Activated T-cell treated with anti-CD3 and anti-CD28 coated beads for 48 hours (primary cell): ENCODE data around the gene SENP6.
"Not testable (repeated sequence)": the region's sequence is repeated elsewhere in the genome, so short reads cannot be mapped to it uniquely, and the experiment has no call there.

ENCODE experiments used
- DNase-seq: peaks from one replicate; pipeline ENCODE4 v3.0.0-alpha.2; 2020; ENCODE audit warnings: low read depth

SENP6 gene

DNA sequence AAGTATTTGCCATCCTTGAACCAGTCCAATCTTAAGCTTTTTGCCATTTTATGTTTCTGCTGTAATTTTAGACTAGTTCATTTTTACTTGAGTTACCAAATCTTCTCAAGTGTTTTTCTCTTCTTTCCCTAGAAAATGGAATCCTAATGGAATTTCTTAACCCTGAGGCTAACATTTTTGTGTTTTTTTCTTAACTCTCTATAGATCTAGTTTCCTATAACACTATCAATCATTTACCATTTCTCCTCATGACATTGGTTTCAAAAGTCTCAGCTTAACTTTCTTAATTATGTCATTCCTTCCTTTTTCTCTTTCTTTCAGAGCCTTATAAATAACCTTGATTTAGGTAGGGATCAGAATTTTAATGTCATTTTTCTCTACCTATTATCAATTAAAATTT, 54.8 kb downstream of the SENP6 start:
- DNase-seq = no peak

DNA sequence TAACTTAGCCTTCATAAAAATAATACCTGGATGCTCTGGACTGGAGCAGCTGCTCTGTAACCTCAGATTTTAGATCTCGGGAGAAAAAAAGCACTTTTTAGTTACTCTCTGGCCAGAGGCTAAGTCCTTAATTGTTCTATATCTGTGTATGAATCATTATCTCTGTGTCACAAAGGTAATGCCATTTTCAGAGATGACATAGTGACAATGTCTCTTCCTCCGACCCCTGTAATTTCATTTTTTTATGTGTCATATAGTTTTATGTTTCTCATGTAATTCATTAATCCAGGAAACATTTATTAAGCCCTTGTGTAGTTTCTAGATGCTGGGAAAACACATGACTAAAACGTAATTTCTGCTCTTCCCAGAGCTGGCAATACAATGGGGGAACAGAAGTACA, 55.6 kb downstream of the SENP6 start:
- no peak for DNase-seq

DNA sequence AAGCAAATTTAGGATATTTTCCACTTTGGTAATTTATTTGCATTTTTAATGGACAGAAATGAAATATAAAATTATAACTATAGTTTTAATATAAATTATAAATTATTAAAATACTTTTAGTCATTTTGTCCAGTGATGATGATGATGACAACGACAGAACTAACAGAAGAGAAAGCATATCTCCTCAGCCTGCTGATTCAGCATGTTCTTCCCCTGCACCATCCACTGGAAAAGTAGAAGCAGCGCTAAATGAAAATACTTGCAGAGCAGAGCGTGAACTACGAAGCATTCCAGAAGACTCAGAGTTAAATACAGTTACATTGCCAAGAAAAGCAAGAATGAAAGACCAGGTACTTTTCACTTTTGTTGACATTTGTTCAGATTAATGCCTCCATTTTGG, 64.9 kb downstream of the SENP6 start:
- DNase-seq = no peak

DNA sequence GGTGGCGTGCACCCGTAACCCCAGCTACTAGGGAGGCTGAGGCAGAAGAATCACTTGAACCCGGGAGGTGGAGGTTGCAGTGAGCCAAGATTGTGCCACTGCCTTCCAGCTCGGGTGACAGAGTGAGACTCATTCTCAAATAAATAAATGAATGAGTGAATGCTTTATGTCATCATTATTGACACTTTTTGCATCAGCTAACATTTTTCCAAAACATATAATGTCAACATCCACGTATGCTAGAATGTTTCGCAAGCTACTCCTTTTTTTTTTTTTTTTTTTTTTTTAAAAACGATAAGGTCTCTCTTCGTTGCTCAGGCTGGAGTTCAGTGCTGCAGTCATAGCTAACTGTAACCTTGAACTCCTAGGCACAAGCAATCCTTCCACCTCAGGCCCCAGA, 72.2 kb downstream of the SENP6 start:
- DNase-seq = no peak

DNA sequence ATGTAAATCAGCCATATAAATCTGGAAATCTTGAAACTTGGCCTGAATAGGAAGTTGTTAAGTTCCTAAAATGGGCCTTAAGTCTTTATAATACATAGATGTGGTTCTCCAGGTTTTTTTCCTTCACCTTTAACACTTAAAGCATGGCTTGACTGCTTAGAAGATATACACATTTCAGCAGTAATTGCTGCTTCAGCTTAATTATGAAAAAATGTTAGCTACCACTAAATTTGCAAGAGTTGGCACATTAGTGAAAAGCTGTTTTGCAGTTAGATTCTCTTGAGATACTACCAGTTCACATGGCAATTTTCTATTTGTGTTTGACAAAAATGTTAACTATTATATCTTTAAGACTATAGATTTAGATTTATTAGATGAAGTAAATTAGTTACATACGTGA, 74.7 kb downstream of the SENP6 start:
- no peak for DNase-seq

DNA sequence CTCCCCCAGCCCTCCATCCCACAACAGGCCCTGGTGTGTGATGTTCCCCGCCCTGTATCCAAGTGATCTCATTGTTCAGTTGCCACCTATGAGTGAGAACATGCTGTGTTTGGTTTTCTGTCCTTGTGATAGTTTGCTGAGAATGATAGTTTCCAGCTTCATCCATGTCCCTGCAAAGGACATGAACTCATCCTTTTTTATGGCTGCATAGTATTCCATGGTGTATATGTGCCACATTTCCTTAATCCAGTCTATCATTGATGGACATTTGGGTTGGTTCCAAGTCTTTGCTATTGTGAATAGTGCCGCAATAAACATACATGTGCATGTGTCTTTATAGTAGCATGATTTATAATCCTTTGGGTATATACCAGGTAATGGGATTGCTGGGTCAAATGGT, 80.9 kb downstream of the SENP6 start:
- DNase-seq = not testable (repeated sequence)

DNA sequence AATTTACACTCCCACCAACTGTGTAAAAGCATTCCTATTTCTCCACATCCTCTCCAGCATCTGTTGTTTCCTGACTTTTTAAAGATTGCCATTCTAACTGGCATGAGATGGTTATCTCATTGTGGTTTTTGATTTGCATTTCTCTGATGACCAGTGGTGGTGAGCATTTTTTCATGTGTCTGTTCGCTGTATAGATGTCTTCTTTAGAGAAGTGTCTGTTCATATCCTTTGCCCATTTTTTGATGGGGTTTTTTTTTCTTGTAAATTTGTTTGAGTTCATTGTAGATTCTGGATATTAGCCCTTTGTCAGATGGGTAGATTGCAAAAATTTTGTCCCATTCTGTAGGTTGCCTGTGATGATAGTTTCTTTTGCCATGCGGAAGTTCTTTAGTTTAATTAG, 81.3 kb downstream of the SENP6 start:
- not testable (repeated sequence) for DNase-seq

DNA sequence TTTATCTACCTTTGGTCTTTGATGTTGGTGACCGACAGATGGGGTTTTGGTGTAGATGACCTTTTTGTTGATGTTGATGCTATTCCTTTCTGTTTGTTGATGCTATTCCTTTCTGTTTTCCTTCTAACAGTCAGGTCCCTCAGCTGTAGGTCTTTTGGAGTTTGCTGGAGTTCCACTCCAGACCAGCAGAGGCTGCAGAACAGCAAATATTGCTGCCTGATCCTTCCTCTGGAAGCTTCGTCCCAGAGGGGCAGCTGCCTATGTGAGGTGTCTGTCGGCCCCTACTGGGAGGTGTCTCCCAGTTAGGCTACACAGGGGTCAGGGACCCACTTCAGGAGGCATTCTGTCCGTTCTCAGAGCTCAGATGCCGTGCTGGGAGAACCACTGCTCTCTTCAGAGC, 85.9 kb downstream of the SENP6 start:
- DNase-seq = not testable (repeated sequence)

DNA sequence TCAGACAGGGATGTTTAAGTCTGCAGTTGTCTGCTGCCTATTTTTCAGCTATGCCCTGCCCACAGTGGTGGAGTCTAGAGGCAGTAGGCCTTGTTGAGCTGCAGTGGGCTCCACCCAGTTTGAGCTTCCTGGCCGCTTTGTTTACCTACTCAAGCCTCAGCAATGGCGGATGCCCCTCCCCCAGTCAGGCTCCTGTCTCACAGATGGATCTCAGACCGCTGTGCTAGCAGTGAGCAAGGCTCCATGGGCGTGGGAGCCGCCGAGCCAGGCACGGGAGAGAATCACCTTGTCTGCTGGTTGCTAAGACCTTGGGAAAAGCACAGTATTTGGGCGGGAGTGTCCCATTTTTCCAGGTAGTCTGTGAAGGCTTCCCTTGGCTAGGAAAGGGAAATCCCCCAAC, 86.3 kb downstream of the SENP6 start:
- not testable (repeated sequence) for DNase-seq

DNA sequence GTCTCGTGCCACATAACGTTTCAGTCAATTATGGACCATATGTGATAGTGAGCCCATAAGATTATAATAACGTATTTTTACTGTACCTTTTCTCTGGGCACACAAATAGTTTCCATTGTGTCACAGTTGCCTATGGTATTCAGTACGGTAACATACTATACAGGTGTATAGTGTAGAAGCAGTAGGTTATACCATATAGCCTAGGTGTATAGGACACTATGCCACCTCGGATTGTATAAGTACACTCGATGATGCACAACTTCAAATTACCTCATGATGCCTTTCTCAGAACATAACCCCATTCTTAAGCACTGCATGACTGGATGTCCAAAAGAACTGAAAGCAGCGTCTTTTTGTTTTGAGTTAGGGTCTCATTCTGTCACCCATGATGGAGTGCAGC, 87.9 kb downstream of the SENP6 start:
- no peak for DNase-seq

DNA sequence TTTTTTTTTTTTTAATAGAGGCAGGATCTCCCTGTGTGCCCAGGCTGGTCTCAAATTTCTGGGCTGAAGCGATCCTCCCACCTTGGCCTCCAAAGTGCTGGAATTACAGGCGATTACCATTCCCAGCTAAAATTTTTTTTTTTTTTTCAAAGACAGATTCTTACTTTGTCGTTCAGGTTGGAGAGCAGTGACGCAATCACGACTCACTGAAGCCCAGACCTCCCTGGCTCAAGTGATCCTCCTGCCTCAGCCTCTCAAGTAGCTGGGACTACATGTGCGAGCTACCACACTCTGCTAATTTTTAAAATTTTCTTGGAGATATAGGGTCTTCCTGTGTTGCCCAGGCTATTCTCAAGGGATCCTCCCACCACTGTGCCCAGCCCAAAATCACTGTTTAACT, 89.3 kb downstream of the SENP6 start:
- DNase-seq = no peak

DNA sequence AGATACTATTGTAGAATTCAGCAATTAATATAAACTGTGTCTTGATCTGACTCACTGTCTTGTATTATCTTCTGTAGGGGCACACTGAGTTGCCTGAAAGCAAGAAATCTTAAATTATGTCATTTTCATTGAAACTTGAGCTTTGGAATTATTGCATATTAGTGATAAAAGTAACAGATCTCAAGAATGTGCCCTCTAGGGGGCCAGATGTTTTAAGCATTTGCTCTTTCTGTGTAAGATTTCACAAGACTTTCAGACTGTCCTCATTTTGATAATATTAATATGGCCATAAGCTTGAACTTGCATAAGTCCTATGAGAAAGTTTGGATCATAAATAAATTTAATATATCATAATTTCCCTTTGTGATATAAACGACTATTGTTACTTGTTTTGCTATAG, 91.9 kb downstream of the SENP6 start:
- no peak for DNase-seq

DNA sequence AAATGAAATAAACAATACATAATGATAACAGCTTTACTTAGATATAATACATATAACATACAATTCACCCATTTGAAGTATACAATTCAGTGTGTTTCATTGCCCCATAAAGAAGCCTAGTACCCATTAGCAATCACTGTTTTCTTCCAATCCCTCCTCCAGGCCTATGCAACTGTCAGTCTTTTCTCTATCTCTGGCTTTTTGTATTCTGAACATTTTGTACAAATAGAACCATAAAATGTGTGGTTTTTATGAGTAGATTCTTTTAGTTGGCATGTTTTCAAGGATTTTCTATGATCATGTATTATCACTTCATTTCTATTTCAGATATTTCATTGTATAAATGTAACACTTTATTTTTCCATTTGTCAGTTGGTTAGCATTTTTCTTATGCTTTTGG, 92.7 kb downstream of the SENP6 start:
- DNase-seq = no peak

DNA sequence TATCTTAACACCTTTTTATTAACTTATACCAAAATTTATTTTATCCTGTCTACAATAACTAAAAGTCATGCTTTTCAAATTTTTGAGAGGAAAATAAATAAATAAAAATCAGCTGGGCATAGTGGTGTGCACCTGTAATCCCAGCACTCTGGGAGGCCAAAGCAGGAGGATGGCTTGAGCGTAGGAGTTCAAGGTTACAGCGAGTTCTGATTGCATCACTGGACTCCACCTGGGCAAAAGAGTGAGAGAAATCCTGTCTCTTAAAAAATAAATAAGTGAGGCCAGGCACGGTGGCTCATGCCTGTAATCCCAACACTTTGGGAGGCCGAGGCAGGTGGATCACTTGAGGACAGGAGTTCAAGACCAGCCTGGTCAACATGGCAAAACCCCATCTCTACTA, 106.7 kb downstream of the SENP6 start:
- DNase-seq = not testable (repeated sequence)

DNA sequence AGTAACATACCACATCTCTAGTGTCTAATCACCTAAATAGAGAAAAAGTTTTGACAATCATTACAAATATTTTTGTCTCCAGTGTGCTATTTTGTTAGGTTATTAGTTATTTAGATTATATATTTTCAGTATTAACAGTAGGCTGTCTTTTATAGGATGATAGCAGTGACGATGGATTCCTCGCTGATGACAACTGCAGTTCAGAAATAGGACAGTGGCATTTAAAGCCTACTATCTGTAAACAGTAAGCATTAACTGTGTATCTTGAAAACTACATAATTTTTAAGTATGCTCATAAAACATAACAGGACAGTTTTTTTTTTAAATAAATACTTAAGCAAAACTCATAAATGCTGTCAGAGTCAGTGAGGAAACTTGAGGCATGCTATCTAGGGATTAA, 109.5 kb downstream of the SENP6 start:
- no peak for DNase-seq

DNA sequence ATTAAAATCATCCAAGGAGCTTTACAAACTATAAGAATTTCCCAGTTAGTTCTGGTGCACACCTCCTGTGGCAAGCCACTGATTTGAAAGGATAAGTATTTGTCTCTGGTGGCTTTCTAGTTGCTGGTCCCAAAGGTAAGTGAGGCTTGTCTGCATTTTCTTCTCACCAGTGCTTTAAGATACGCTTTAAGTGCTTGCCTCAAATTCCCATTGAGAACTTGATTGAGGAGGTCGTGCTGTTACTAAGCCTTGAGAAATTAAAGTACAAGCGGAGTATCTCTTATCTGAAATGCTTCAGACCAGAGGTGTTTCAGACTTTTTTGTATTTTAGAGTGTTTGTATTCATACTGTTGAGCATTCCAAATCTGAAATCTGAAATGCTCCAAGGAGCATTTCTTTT, 117.5 kb downstream of the SENP6 start:
- no peak for DNase-seq

DNA sequence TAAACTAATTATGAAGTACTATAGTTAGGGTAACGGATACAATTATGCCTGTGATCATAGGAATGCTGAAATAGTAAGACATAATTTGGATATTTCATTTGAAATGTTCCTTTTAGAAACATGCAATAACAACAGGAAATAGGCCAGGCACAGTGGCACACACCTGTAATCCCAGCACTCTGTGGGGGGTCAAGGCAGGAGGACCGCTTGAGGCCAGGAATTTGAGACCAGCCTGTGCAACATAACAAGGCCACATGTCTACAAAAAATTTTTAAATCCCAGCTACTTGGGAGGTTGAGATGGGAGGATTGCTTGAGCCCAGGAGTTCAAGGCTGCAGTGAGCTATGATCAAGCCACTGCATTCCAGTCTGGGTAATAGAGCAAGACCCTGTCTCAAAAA, 121.7 kb downstream of the SENP6 start:
- no peak for DNase-seq

DNA sequence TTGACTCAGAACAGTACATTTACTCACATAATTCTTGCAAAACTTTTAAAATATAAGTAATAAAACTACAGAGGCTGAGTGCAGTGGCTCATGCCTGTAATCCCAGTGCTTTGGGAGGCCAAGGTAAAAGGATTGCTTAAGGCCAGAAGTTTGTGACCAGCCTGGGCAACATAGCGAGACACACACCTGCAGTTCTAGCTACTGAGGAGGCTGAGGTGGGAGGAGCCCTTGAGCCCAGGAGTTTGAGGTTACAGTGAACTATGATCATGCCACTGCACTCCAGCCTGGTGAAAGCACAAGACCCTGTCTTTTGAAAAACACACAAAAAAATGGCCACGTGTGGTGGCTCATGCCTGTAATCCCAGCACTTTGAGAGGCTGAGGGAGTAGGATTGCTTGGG, 125.5 kb downstream of the SENP6 start:
- DNase-seq = no peak

DNA sequence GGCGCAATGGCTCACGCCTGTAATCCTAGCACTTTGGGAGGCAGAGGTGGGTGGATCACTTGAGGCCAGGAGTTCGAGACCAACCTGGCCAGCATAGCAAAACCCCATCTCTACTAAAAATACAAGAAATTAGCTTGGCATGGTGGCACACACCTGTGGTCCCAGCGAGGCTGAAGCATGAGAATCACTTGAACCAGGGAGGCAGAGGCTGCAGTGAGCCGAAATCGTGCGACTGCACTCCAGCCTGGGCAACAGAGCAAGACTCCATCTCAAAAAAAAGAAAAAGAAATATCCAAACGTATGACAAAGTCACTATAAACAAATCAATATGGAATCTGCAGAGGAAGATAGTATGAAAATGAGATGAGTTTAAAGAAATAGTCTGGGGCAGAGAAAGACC, 129.3 kb downstream of the SENP6 start:
- DNase-seq = not testable (repeated sequence)

DNA sequence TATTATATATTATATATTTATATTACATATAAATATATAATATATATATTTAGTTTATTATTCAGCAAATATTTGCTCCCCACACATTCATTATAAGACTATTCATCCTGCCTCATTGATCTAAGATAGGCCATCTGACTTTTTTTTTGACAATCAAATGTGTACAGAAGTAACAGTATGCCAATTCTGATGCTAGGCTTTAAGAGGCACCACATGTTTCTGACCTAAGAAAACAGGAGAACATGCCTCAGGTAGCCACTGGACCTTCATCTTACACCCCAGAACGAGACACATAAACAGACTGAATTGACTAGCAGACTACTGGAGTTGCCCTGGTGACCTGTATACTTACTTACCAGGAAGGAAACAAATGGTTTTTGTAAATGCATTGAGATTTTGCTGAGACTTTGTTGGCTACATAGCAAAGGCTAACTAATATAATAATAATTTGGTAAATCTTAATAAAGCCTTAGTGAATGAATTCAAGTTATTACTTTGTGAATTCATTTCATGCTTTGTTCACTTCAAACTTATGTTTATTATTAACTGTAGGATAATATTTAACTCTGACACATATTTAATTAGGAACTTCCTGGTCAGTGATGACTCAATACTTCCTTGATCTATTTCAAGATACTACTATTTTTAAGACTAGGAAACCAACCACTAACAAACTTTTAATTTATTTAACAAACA, 134.0 kb downstream of the SENP6 start:
- no peak for DNase-seq

DNA sequence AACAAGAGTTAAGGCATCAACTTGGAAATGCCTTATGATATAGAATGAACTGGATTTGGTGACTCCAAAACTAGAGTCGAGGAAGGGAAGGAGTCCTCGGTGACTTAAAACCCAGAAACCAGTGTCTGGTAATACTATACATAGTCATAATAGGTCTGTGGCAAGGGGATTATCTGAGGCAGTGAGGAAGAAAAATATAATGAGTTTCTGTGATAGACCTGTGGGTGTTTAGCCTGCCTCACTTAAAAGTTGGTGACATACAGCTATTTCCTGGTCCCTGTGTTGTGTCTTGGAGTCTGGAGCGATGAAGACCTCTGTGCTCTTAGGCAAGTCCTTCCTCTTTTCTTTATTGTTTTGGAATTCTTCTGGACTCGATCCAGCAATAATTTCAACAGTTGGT, 142.3 kb downstream of the SENP6 start:
- DNase-seq = no peak

DNA sequence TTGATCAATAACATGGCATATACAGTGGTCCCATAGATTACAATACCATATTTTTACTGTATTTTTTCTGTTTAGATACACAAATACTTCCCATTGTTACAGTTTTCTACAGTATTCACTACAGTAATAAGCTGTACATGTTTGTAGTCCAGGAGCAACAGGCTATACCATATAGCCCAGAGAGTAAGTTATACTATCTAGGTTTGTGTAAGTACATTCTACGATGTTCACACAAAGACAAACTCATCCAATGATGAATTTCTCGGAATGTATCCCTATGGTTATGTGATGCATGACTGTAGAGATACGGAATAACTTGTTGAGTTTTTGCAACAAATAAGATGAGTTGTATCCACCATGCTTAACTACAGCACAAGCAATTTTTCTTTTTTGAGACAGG, 143.7 kb downstream of the SENP6 start:
- no peak for DNase-seq

DNA sequence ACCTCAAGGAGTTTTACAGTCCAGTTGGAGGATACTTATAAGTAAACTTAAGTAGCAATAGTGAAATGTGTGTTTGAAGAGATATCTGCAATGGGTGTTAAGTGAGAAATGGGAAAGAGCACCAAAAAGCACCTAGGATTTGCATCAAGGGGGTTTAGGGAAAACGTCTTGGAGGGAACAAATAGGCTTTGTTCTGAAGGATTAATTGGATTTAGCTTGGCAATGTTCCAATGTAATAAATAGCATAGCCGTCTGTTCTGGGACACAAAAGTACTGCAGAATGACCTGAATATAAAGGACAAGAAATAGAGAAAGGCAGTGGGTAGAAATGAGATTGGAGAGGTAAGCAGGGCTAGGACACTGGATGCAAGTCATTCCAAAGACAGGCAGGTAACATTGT, 144.5 kb downstream of the SENP6 start:
- no peak for DNase-seq

DNA sequence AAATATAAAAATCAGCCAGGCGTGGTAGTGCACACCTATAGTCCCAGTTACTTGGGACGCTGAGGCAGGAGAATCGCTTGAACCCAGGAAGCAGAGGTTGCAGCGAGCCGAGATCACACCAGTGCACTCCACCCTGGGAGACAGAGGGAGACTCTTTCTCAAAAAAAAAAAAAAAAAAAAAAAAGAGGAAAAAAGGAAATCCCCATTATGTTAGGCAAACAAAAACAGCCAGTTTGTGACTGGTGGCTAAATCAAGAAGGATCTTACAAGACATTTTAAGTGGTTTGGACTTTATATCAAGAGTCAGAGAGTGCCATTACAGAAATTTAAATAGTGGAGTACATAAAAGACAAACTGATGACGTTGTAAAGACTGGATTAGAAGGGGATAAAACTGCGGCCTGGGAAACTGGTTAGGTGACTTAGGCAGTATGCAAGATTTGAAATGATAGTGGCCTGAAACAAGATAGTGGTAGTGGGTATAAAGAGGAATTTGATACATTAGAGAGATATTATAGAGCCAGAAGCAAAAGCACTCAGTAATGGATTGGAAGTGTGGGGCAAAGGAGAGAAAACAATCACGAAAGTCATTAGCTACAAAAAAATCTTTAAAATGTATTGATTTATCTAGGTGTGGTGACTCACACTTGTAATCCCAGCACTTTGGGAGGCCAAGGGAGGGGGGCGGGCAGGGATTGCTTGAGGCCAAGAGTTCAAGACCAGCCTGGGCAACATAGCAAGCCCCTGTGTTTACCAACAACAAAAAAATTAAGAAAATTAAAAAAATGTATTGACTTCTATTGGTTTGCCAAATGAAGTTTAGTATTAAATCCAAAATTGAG, 145.7 kb downstream of the SENP6 start:
- no peak for DNase-seq
